Astrocyte (in vitro differentiated cells and primary cell): ENCODE data around the gene PAOX.

ENCODE experiments used
- EZH2 ChIP-seq: IDR thresholded peaks from 2 replicates; pipeline ENCODE4 v1.6.1; 2012; ENCODE audit warnings: mild to moderate bottlenecking, low read length, inconsistent platforms; ENCODE audit not compliant: insufficient read depth
- TF ChIP-seq, protein P1 (sequence below): IDR thresholded peaks from 2 replicates; pipeline ENCODE4 v1.5.1; 2011; ENCODE audit warnings: low read depth, mild to moderate bottlenecking, inconsistent platforms, low read length, moderate library complexity; ENCODE audit not compliant: insufficient read depth

DNA sequence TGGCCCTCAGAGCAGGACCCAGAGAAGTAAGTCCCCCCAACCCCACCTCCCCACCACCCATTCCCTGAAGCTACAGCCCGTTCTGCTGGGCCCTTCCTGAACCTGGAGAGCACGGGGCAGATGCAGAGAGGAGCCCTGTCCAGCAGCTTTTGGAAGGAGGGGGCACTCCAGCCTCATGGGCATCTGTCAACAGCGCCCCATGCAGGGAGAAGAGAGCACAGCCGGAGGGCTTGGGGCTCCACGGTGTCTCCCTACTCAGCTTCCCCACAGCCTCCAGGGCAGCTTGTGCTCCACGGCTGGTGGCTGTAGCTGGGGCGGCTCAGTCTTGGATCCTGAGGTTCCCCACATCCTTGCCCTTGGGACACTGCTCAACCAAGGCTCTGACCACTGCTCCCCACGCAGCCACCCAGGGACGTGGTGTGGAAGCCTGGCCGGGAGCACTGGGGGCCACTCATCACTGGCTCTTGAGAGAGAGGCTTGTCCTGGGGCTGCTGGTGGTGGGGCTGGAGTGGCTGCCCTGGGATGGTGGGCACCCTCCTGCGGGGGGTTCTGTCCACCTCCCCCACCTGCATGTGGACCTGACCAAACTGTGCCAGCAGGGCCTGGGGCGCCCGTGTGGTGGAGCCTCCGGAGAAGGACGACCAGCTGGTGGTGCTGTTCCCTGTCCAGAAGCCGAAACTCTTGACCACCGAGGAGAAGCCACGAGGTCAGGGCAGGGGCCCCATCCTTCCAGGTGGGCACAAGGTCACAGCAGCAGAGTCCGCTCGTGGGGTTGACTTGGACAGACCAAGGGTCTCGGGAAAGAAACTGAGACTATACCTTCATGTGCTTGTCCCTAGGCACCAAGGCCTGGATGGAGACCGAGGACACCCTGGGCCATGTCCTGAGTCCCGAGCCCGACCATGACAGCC, 27.4 kb upstream of the PAOX start:
- TF ChIP-seq, protein P1, sequence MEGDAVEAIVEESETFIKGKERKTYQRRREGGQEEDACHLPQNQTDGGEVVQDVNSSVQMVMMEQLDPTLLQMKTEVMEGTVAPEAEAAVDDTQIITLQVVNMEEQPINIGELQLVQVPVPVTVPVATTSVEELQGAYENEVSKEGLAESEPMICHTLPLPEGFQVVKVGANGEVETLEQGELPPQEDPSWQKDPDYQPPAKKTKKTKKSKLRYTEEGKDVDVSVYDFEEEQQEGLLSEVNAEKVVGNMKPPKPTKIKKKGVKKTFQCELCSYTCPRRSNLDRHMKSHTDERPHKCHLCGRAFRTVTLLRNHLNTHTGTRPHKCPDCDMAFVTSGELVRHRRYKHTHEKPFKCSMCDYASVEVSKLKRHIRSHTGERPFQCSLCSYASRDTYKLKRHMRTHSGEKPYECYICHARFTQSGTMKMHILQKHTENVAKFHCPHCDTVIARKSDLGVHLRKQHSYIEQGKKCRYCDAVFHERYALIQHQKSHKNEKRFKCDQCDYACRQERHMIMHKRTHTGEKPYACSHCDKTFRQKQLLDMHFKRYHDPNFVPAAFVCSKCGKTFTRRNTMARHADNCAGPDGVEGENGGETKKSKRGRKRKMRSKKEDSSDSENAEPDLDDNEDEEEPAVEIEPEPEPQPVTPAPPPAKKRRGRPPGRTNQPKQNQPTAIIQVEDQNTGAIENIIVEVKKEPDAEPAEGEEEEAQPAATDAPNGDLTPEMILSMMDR, result no peak
- no peak for TF ChIP-seq EZH2
